ENCODE data around the gene PRICKLE2. TPM values are rescaled to one million over a fixed set of nuclear protein-coding genes. Genes with fewer than 3 reads are reported as not detected.

Gene PRICKLE2
- total RNA-seq, 1 experiment from 2014 or later = 3.2 TPM

DNA sequence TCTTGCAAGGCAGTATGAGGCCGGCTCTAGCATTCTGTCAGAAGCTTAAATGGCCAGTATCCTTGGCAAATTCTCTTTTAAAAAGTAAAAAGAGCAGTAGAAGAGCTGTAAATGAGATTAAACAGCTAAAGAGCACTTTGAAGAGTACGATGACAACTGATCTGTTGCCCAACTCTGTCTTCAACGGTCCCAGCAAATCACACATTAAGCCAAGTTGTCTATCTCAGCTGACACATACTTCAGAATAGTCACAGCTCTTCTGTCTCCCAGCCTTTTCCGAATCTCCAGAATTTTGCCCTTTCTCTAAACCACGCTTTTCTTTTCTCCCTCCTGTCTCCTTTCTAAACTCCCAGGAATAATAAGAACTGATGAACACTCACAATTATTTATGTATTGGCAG lies 51.7 kb downstream of the PRICKLE2 start:
- no peaks in the 10 kb centered on the region for H3K79me1 ChIP-seq (ENCODE audit: insufficient read depth, low read depth, low read length, poor library complexity, severe bottlenecking)
- H4K91ac ChIP-seq (ENCODE audit: insufficient read length, low read depth, low read length) = no peak overlapping the region
- H3K18ac ChIP-seq (ENCODE audit: insufficient read length, low read depth, low read length) = no peak overlapping the region
- no peak overlapping the region for H4K5ac ChIP-seq (ENCODE audit: insufficient read length, low read depth, low read length)
- no peaks in the 10 kb centered on the region for H3K27me3 ChIP-seq (ENCODE audit: insufficient read depth, low read length)
- 0 out of 7 replicates have a peak, but pooled peaks cover 0 to 2% (median 0%) of the 10 kb centered on the region in 3 experiments for H3K36me3 Mint-ChIP-seq (ENCODE audit: insufficient read depth in 1 of 3, low read depth in 3 of 3)
- H3K23me2 ChIP-seq (ENCODE audit: insufficient read length, low read depth, low read length, poor library complexity, severe bottlenecking) = no peaks in the 10 kb centered on the region
- no peak overlapping the region for H3K4ac ChIP-seq (ENCODE audit: low read depth, low read length)
- H3T11ph ChIP-seq (ENCODE audit: low read length) = no peak overlapping the region
- H3K4me3 Mint-ChIP-seq = no peak overlapping the region
- H2BK12ac ChIP-seq (ENCODE audit: insufficient read length, low read depth, low read length) = no peak overlapping the region
- no peak for DNase-seq
- no CpG with 5 or more reads among the region's 5 CpGs for WGBS (ENCODE audit: extremely low coverage, insufficient read length, low lambda C conversion rate)
- H3K23ac ChIP-seq (ENCODE audit: insufficient read length, low read depth, low read length) = no peak overlapping the region
- no peak overlapping the region for H3K14ac ChIP-seq (ENCODE audit: insufficient read depth, low read length)
- no peak overlapping the region for H3K4me2 ChIP-seq (ENCODE audit: insufficient read depth, insufficient read length, low read length)
- no peaks in the 10 kb centered on the region for H3K27me3 Mint-ChIP-seq (ENCODE audit: low read depth)
- H4K8ac ChIP-seq (replicated peaks; ENCODE audit: insufficient read length, low read depth, low read length) = no peak overlapping the region
- no peak overlapping the region for H2AK5ac ChIP-seq (ENCODE audit: insufficient read length, low read length)
- peaks cover 3% of the 10 kb centered on the region; the same call in 1 of the 2 replicates for H3K4me1 ChIP-seq (ENCODE audit: insufficient read depth, low read length)
- H3K9me3 ChIP-seq (ENCODE audit: control insufficient read depth, low read depth, low read length) = no peaks in the 10 kb centered on the region
- H3K4me1 Mint-ChIP-seq = peaks cover 10 to 12% of the 10 kb centered on the region in 2 experiments
- no peak overlapping the region for H2BK20ac ChIP-seq (ENCODE audit: low read depth, low read length, poor library complexity, severe bottlenecking)
- H3K27ac Mint-ChIP-seq = no peak overlapping the region
- H2BK15ac ChIP-seq (ENCODE audit: low read depth, low read length) = no peak overlapping the region
- TF ChIP-seq, protein P1, sequence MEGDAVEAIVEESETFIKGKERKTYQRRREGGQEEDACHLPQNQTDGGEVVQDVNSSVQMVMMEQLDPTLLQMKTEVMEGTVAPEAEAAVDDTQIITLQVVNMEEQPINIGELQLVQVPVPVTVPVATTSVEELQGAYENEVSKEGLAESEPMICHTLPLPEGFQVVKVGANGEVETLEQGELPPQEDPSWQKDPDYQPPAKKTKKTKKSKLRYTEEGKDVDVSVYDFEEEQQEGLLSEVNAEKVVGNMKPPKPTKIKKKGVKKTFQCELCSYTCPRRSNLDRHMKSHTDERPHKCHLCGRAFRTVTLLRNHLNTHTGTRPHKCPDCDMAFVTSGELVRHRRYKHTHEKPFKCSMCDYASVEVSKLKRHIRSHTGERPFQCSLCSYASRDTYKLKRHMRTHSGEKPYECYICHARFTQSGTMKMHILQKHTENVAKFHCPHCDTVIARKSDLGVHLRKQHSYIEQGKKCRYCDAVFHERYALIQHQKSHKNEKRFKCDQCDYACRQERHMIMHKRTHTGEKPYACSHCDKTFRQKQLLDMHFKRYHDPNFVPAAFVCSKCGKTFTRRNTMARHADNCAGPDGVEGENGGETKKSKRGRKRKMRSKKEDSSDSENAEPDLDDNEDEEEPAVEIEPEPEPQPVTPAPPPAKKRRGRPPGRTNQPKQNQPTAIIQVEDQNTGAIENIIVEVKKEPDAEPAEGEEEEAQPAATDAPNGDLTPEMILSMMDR (conservative IDR thresholded peaks at IDR 0.05) = no peak
- no peak overlapping the region for H3K9ac ChIP-seq (ENCODE audit: extremely low read depth, insufficient read length, low read length)
- 0 out of 5 replicates have a peak, but pooled peaks cover 0 to 4% of the 10 kb centered on the region in 2 experiments for H3K9me3 Mint-ChIP-seq
- no peak overlapping the region for H2BK5ac ChIP-seq (ENCODE audit: insufficient read length, low read length)
- H3K27ac ChIP-seq (ENCODE audit: insufficient read length, low read depth, low read length) = no peak overlapping the region
- no peaks in the 10 kb centered on the region for H3K79me2 ChIP-seq (ENCODE audit: insufficient read depth, low read length)
- H2BK120ac ChIP-seq (ENCODE audit: low read depth, low read length, poor library complexity, severe bottlenecking) = no peak overlapping the region
- no peak overlapping the region for H3K56ac ChIP-seq (ENCODE audit: insufficient read length, low read depth, low read length)
- no peaks in the 10 kb centered on the region for H4K20me1 ChIP-seq (ENCODE audit: control insufficient read depth, insufficient read depth, insufficient read length)
- no peak overlapping the region for H2AFZ ChIP-seq (ENCODE audit: low read length)
